SK-N-SH treated with all-trans-retinoic acid at 6 μM for 48 hours (cell line): Measurements from ENCODE around the gene FGF23.

ENCODE experiments used
- ARNTL ChIP-seq: fragments of 450-650 bp; formaldehyde crosslinking; IDR thresholded peaks from 2 replicates; pipeline ENCODE4 v1.5.0; 2020; ENCODE audit warnings: low read depth, mild to moderate bottlenecking, moderate library complexity, borderline replicate concordance
- TF ChIP-seq, protein P1 (sequence below): fragments of 250-450 bp; sonication (Bioruptor Pico); IDR thresholded peaks from 2 replicates; pipeline ENCODE4 v1.5.1; 2021; ENCODE audit warnings: mild to moderate bottlenecking, moderate library complexity

DNA sequence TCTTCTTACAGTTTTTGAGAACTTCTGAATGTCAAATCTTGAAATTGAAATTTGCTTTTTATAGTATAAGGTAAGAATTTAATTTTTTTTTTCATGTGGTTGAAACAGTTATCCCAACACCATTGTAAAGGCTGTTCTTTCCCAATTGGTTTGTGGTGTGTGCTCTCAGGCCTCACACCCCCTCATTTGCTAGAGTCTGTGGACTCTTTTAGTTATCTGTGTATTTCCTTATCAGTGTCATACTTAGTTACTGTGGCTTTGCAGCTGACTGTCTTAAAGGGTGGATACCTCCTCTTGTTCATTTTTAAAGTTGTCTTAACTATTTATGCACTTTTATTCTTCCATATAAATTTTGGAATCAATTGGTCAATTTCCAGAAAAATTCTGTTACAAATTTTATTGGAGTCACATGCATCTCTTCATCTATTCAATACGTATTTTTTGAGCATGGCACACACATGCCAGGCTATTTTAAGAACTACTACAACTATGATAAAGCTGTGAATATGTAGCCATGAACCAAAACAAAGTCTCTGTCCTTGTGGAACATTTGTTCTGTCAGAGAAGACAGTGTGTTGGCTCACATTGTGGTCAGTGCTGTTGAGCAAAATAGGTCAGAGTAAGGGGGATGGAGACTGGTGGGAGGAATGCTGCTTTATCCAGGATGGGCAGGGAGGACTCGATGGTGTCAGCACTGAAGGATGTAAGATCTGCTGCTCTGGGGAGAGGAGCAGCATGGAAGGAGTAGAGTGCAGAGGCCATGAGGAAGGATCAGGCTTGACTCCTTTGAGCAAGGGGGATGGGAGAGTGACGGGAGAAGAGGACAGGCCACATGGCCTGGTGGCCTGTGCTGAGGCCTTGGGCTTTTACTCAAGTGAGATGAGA lies 24.1 kb downstream of the FGF23 start:
- TF ChIP-seq ARNTL (CRISPR knock-in tag), result no peak
- TF ChIP-seq, protein P1, sequence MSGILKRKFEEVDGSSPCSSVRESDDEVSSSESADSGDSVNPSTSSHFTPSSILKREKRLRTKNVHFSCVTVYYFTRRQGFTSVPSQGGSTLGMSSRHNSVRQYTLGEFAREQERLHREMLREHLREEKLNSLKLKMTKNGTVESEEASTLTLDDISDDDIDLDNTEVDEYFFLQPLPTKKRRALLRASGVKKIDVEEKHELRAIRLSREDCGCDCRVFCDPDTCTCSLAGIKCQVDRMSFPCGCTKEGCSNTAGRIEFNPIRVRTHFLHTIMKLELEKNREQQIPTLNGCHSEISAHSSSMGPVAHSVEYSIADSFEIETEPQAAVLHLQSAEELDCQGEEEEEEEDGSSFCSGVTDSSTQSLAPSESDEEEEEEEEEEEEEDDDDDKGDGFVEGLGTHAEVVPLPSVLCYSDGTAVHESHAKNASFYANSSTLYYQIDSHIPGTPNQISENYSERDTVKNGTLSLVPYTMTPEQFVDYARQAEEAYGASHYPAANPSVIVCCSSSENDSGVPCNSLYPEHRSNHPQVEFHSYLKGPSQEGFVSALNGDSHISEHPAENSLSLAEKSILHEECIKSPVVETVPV (CRISPR knock-in tag), result no peak
